ENCODE data around the gene PGGT1B.

GRCh38 chr5:115267617-115268016, 4.9 kb upstream of the PGGT1B start:
- TF ChIP-seq CTCF (IDR thresholded peaks at IDR 0.05; ENCODE audit: low read length) (no peak), EZH2 (IDR thresholded peaks at IDR 0.05; ENCODE audit: borderline replicate concordance, low read length) (no peak)

All from OCI-LY1 (cell line).